Endodermal cell (in vitro differentiated cells): ENCODE measurements around the gene LIX1L. TPM values are rescaled to one million over a fixed set of nuclear protein-coding genes. Genes with fewer than 3 reads are reported as not detected.

ENCODE experiments used
- DNase-seq: peaks from one replicate; pipeline ENCODE4 v3.0.0-alpha.2; 2017
- H3K27ac ChIP-seq: 2 replicates; pipeline ENCODE4 v1.5.1; 2013; ENCODE audit warnings: mild to moderate bottlenecking, low read depth, low read length, moderate library complexity
- H3K27me3 ChIP-seq: 2 replicates; pipeline ENCODE4 v1.6.1; 2013; ENCODE audit warnings: mild to moderate bottlenecking, low read length, moderate library complexity; ENCODE audit not compliant: insufficient read depth, control insufficient read depth, poor library complexity, severe bottlenecking
- H3K36me3 ChIP-seq: 2 replicates; pipeline ENCODE4 v1.7.0; 2013; ENCODE audit warnings: mild to moderate bottlenecking, low read length, moderate library complexity; ENCODE audit not compliant: control insufficient read depth, insufficient read depth
- H3K4me1 ChIP-seq: one replicate; pipeline ENCODE4 v1.7.0; 2013; ENCODE audit warnings: low read length; ENCODE audit not compliant: control insufficient read depth, insufficient read depth
- H3K4me3 ChIP-seq: 2 replicates; pipeline ENCODE4 v1.5.1; 2013; ENCODE audit warnings: mild to moderate bottlenecking, low read length, moderate library complexity
- H3K9ac ChIP-seq: 2 replicates; pipeline ENCODE4 v1.6.1; 2013; ENCODE audit warnings: mild to moderate bottlenecking, low read length, moderate library complexity; ENCODE audit not compliant: poor library complexity, severe bottlenecking; ENCODE audit errors: extremely low read depth
- H3K9me3 ChIP-seq: 2 replicates; pipeline ENCODE4 v1.6.1; 2013; ENCODE audit warnings: mild to moderate bottlenecking, low read length, moderate library complexity; ENCODE audit not compliant: control insufficient read depth
- H3K27ac Mint-ChIP-seq: 2 replicates; pipeline ENCODE4 v1.8.0; 2020; ENCODE audit warnings: mixed read lengths
- H3K27me3 Mint-ChIP-seq: 2 replicates; pipeline ENCODE4 v1.8.0; 2021; ENCODE audit warnings: mild to moderate bottlenecking, mixed read lengths; ENCODE audit not compliant: insufficient read depth
- H3K36me3 Mint-ChIP-seq: 2 replicates; pipeline ENCODE4 v1.8.0; 2020; ENCODE audit warnings: low read depth, mixed read lengths
- H3K4me1 Mint-ChIP-seq: 2 replicates; pipeline ENCODE4 v1.8.0; 2020; ENCODE audit warnings: mixed read lengths
- H3K4me3 Mint-ChIP-seq: 2 replicates; pipeline ENCODE4 v1.8.0; 2020; ENCODE audit warnings: mild to moderate bottlenecking, moderate library complexity, mixed read lengths
- H3K9me3 Mint-ChIP-seq: 2 replicates; pipeline ENCODE4 v1.8.0; 2020; ENCODE audit warnings: mild to moderate bottlenecking, mixed read lengths
- WGBS, 2 experiments: methylation state at CpG; one replicate each; pipeline versions ENCODE4 v1.1.5 to v1.1.7; 2013; ENCODE audit warnings: missing lambda C conversion rate in 2 of 2, mixed read lengths in 1 of 2; ENCODE audit not compliant: insufficient coverage in 1 of 2, insufficient read length in 1 of 2; 5-methylcytosine and 5-hydroxymethylcytosine counted together
- long read RNA-seq, 4 experiments: library from polyadenylated mRNA in 2 of 4; library from RNA in 1 of 4; library from capped mRNA in 1 of 4; stranded (forward) in 3 of 4; unstranded in 1 of 4; transcript quantifications; one replicate each; pipeline ENCODE4 v2.0.0, GENCODE V29; 2020 to 2021; ENCODE audit warnings: inconsistent platforms in 1 of 4
- polyA plus RNA-seq, 2 experiments: library from polyadenylated mRNA; stranded (reverse); fragments of 50-300 nt; gene quantifications; one replicate each; pipeline ENCODE4 v1.2.3, GENCODE V29; 2013
- total RNA-seq, 2 donors: library from RNA; stranded (reverse); fragmentation: NEBNext Ultra II Directional in 1 of 2; extraction: Animal tissue kit (Norgen Biotek cat#: 25700) in 1 of 2; gene quantifications; 2 replicates in 1 of 2; 3 replicates in 1 of 2; pipeline ENCODE4 v1.2.1, GENCODE V29; 2021
- TF ChIP-seq, protein P1 (sequence below): fragments of 200-600 bp; sonication (generic); conservative IDR thresholded peaks from 2 replicates; pipeline ENCODE4 v1.5.0; 2021; ENCODE audit warnings: antibody characterized with exemption, mild to moderate bottlenecking

Gene LIX1L
- 10 to 100 TPM; 16.6 to 21.3 TPM for total RNA-seq
- polyA plus RNA-seq (2013, experiment 1 of 2) = 25.7 TPM
- 28.8 TPM for polyA plus RNA-seq (2013, experiment 2 of 2)
- long read RNA-seq, experiment 1, partial matches to known transcripts = 0 of 1 reads
- long read RNA-seq, experiment 1, other reads (novel, unspliced or antisense) = 0 of 1 reads
- long read RNA-seq, experiment 2, transcript LIX1L-201 (6 exons, 3,975 nt) = major isoform, 26 of 39 reads
- long read RNA-seq, experiment 2, partial matches to known transcripts = 2 of 39 reads
- long read RNA-seq, experiment 2, other reads (novel, unspliced or antisense) = 11 of 39 reads
- long read RNA-seq, experiment 3, partial matches to known transcripts = 0 of 4 reads
- long read RNA-seq, experiment 3, other reads (novel, unspliced or antisense) = 2 of 4 reads
- long read RNA-seq, experiment 4, partial matches to known transcripts = 1 of 2 reads
- long read RNA-seq, experiment 4, other reads (novel, unspliced or antisense) = 0 of 2 reads

- Mint-ChIP-seq H3K4me3 (peak within 1 kb of the TSS; percentile 62), H3K36me3 (no peaks in the 10 kb centered on the region), H3K9me3 (no peaks in the 10 kb centered on the region), H3K27me3 (peaks cover 62% of the 10 kb centered on the region), H3K27ac (no peak within 1 kb of the TSS), H3K4me1 (peaks cover 39% of the 10 kb centered on the region)
- Histone ChIP-seq H3K4me1 (peaks cover 13% of the 10 kb centered on the region), H3K9ac (peak within 1 kb of the TSS; percentile 56), H3K27ac (no peak within 1 kb of the TSS), H3K4me3 (peak within 1 kb of the TSS; percentile 98), H3K27me3 (peaks cover 30% of the 10 kb centered on the region), H3K9me3 (no peaks in the 10 kb centered on the region), H3K36me3 (peaks cover 4% of the 10 kb centered on the region)
- TF ChIP-seq, protein P1, sequence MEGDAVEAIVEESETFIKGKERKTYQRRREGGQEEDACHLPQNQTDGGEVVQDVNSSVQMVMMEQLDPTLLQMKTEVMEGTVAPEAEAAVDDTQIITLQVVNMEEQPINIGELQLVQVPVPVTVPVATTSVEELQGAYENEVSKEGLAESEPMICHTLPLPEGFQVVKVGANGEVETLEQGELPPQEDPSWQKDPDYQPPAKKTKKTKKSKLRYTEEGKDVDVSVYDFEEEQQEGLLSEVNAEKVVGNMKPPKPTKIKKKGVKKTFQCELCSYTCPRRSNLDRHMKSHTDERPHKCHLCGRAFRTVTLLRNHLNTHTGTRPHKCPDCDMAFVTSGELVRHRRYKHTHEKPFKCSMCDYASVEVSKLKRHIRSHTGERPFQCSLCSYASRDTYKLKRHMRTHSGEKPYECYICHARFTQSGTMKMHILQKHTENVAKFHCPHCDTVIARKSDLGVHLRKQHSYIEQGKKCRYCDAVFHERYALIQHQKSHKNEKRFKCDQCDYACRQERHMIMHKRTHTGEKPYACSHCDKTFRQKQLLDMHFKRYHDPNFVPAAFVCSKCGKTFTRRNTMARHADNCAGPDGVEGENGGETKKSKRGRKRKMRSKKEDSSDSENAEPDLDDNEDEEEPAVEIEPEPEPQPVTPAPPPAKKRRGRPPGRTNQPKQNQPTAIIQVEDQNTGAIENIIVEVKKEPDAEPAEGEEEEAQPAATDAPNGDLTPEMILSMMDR = peak; percentile 6
- peak; percentile 98 for DNase-seq
- 0 to 2% methylated on average over 19 to 60 of the region's 60 CpGs for WGBS, 2 experiments
These were observed at the start of gene LIX1L for GRCh38 chr1:145957443-145958319. Gene LIX1L (minus strand): TSS chr1:145958017. CDS start chr1:145957927, 90 bp downstream.

- H3K27me3 ChIP-seq = no peaks in the 10 kb centered on the region
- no peaks in the 10 kb centered on the region for H3K36me3 Mint-ChIP-seq
- H3K27me3 Mint-ChIP-seq = no peaks in the 10 kb centered on the region
- no peaks in the 10 kb centered on the region for H3K9me3 Mint-ChIP-seq
- DNase-seq = no peak
- whole genome bisulfite sequencing, 2 experiments = 98% methylated on average over 2 of the region's 2 CpGs; no CpG with 5 or more reads in 1 of the 2 experiments
- no peak overlapping the region for H3K4me3 Mint-ChIP-seq
- no peaks in the 10 kb centered on the region for H3K4me1 ChIP-seq
- H3K27ac ChIP-seq = no peak overlapping the region
- peaks cover 23% of the 10 kb centered on the region for H3K4me1 Mint-ChIP-seq
- no peak overlapping the region for H3K27ac Mint-ChIP-seq
- no peaks in the 10 kb centered on the region for H3K36me3 ChIP-seq
- TF ChIP-seq, protein P1 = no peak
- H3K9me3 ChIP-seq = no peaks in the 10 kb centered on the region
- H3K9ac ChIP-seq = no peak overlapping the region
- no peak overlapping the region for H3K4me3 ChIP-seq
These were observed 43.9 kb upstream of the LIX1L start for GRCh38 chr1:146001709-146002108.

DNA sequence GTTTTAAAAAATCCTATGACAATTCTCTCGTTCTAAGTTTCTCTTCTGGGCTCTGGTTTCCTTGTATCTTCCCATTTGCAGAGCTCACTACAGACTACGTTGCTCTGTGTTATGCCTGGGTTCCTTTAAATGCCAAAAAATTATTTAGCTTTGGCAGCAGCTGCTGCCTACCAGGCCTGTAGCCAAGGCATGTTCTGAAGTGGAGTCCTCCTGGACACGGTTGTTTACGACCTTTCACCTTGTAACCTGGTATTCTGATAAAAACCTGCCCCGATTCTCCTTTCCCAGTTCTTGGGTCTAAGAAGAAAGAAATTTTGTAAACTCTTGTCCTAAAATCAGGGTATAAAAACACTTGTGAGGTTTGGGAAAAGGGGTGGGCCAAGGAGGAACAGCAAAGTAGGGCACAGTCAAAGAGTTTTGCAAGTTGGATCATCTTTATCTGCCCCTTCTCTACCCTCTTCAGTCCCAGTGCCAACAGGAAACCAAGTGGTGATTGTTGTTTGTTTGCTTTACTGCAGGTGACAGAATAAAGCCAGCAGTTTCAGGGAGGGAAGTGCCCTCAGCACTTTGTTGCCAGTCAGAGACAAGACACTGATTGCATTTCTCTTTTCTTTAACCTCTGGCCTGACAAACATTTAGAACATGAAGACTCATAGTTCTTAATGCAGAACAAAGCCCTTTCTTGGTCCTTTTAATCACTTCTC is 41.7 kb upstream of the LIX1L start:
- H3K27ac ChIP-seq = no peak overlapping the region
- H3K27me3 ChIP-seq = no peaks in the 10 kb centered on the region
- no peaks in the 10 kb centered on the region for H3K9me3 Mint-ChIP-seq
- H3K27ac Mint-ChIP-seq = peak overlapping the region; percentile 26
- H3K36me3 ChIP-seq = no peaks in the 10 kb centered on the region
- no peak overlapping the region for H3K4me3 Mint-ChIP-seq
- no peak overlapping the region for H3K4me3 ChIP-seq
- DNase-seq = peak; percentile 44
- no peaks in the 10 kb centered on the region for H3K9me3 ChIP-seq
- H3K36me3 Mint-ChIP-seq = peaks cover 7% of the 10 kb centered on the region
- no peak overlapping the region for H3K9ac ChIP-seq
- TF ChIP-seq, protein P1 = no peak
- H3K4me1 Mint-ChIP-seq = peaks cover 35% of the 10 kb centered on the region
- H3K4me1 ChIP-seq = no peaks in the 10 kb centered on the region
- no peaks in the 10 kb centered on the region for H3K27me3 Mint-ChIP-seq
- WGBS, 2 experiments = 90 to 95% methylated on average over 5 of the region's 5 CpGs
